Endothelial cell of umbilical vein (primary cell): ENCODE results near the gene MSH4. TPM values are rescaled to one million over a fixed set of nuclear protein-coding genes. Genes with fewer than 3 reads are reported as not detected.

Experiments used
- BruUV-seq: library from RNA; stranded (reverse); fragments of 400-500 nt; replicated peaks from 2 replicates; lab custom pipeline; 2021; lab: Mats Ljungman, UMichigan
- CTCF ChIA-PET: fragments of 300-600, 350-600 bp; sonication (Branson Sonifier 250); formaldehyde crosslinking; loops from one replicate; lab custom pipeline; 2021; ENCODE audit warnings: antibody characterized with exemption, inconsistent platforms; lab: Charles Lee
- POLR2A ChIA-PET: fragments of 300-600, 350-600 bp; sonication (Branson Sonifier 250); formaldehyde crosslinking; loops from one replicate; lab custom pipeline; 2021; ENCODE audit warnings: antibody characterized with exemption, inconsistent platforms; lab: Charles Lee
- DNase-seq: peaks from one replicate; pipeline ENCODE4 v3.0.0-alpha.2; 2011; ENCODE audit warnings: low read depth, low spot score
- FAIRE-seq: peaks from 2 replicates; lab custom pipeline; 2011; peaks lifted over from hg19 to GRCh38; lab: Jason Lieb, UNC
- H2AFZ ChIP-seq: 2 replicates; pipeline ENCODE4 v1.6.0; 2012; ENCODE audit warnings: low read depth, low read length, control low read depth, inconsistent platforms
- H3K27ac ChIP-seq: 2 replicates; pipeline ENCODE4 v1.5.1; 2011; ENCODE audit warnings: low read depth, mild to moderate bottlenecking, control low read depth, low read length, moderate library complexity; ENCODE audit not compliant: insufficient read depth
- H3K27me3 ChIP-seq, 2 experiments: 2 replicates each; pipeline versions ENCODE4 v1.6.0 to v1.6.1; 2011; ENCODE audit warnings: low read length in 2 of 2, mixed read lengths in 1 of 2; ENCODE audit not compliant: control insufficient read depth in 2 of 2, insufficient read depth in 2 of 2
- H3K36me3 ChIP-seq, 2 experiments: 2 replicates in 1 of 2; 3 replicates in 1 of 2; pipeline ENCODE4 v1.5.1; 2011; ENCODE audit warnings: low read length in 2 of 2, mild to moderate bottlenecking in 1 of 2, moderate library complexity in 1 of 2; ENCODE audit not compliant: control insufficient read depth in 2 of 2, insufficient read depth in 2 of 2; ENCODE audit errors: extremely low read depth in 1 of 2
- H3K4me1 ChIP-seq: 3 replicates; pipeline ENCODE4 v1.5.1; 2011; ENCODE audit warnings: mild to moderate bottlenecking, low read length; ENCODE audit not compliant: control insufficient read depth, insufficient read depth; ENCODE audit errors: extremely low read depth
- H3K4me2 ChIP-seq: 2 replicates; pipeline ENCODE4 v1.6.1; 2011; ENCODE audit warnings: low read length, control low read depth, mixed read lengths; ENCODE audit not compliant: insufficient read depth
- H3K4me3 ChIP-seq, 3 experiments: fragments of 200-600 bp in 1 of 3; sonication (generic), shearing (Covaris generic) in 1 of 3; replicated peaks in 1 of 3; 2 replicates each; pipeline ENCODE4 v1.5.1; 2011 to 2016; ENCODE audit warnings: control low read depth in 3 of 3, low read length in 3 of 3, mild to moderate bottlenecking in 2 of 3, inconsistent platforms in 1 of 3, low read depth in 1 of 3, moderate library complexity in 1 of 3; ENCODE audit not compliant: insufficient read depth in 1 of 3
- H3K79me2 ChIP-seq: 2 replicates; pipeline ENCODE4 v1.6.0; 2012; ENCODE audit warnings: low read length, inconsistent platforms; ENCODE audit not compliant: control insufficient read depth, insufficient read depth
- H3K9ac ChIP-seq: replicated peaks from 2 replicates; pipeline ENCODE3; 2011; ENCODE audit warnings: low read length, control low read depth; ENCODE audit not compliant: insufficient read depth; ENCODE audit errors: extremely low read depth
- H3K9me1 ChIP-seq: replicated peaks from 3 replicates; pipeline ENCODE4 v1.6.0; 2011; ENCODE audit warnings: mild to moderate bottlenecking, low read length; ENCODE audit not compliant: control insufficient read depth, insufficient read depth; ENCODE audit errors: extremely low read depth
- H3K9me3 ChIP-seq: replicated peaks from 2 replicates; pipeline ENCODE4 v1.5.1; 2012; ENCODE audit warnings: low read length, inconsistent platforms; ENCODE audit not compliant: control insufficient read depth, insufficient read depth
- H4K20me1 ChIP-seq: replicated peaks from 2 replicates; pipeline ENCODE3; 2011; ENCODE audit warnings: mild to moderate bottlenecking, low read length; ENCODE audit not compliant: control insufficient read depth, insufficient read depth; ENCODE audit errors: extremely low read depth
- EZH2 ChIP-seq: IDR thresholded peaks from 2 replicates; pipeline ENCODE4 v1.6.1; 2012; ENCODE audit warnings: borderline replicate concordance, low read depth, mild to moderate bottlenecking, moderate library complexity, low read length, inconsistent platforms; ENCODE audit not compliant: severe bottlenecking
- FOS ChIP-seq: IDR thresholded peaks from 2 replicates; pipeline ENCODE4 v1.6.1; 2011; ENCODE audit warnings: mild to moderate bottlenecking, low read length, moderate library complexity, borderline replicate concordance; ENCODE audit not compliant: insufficient read depth
- GATA2 ChIP-seq: IDR thresholded peaks from 2 replicates; pipeline ENCODE4 v1.7.0; 2011; ENCODE audit warnings: low read depth, mild to moderate bottlenecking, moderate library complexity, mixed read lengths, low read length; ENCODE audit not compliant: insufficient read length, insufficient read depth
- JUN ChIP-seq: IDR thresholded peaks from 2 replicates; pipeline ENCODE4 v1.6.1; 2011; ENCODE audit warnings: borderline replicate concordance, low read depth; ENCODE audit not compliant: insufficient read length, insufficient read depth
- MYC ChIP-seq: IDR thresholded peaks from one replicate; pipeline ENCODE4 v1.6.1; 2011; ENCODE audit warnings: mild to moderate bottlenecking, low read depth, low read length
- POLR2A ChIP-seq: IDR thresholded peaks from 2 replicates; pipeline ENCODE4 v1.6.1; 2012; ENCODE audit warnings: low read depth, mild to moderate bottlenecking, control low read depth, low read length
- POLR2AphosphoS5 ChIP-seq: IDR thresholded peaks from 2 replicates; pipeline ENCODE4 v1.6.1; 2012; ENCODE audit warnings: low read depth, mild to moderate bottlenecking, control low read depth, low read length, moderate library complexity; ENCODE audit not compliant: insufficient read depth
- dilution Hi-C: fragments of 300-500 bp; cut with MboI; formaldehyde crosslinking; loops from one replicate; pipeline ENCODE4 v1.15.0; 2019; ENCODE audit warnings: low sequenced_read_pairs; ENCODE audit not compliant: extremely low pct_ligation_motif_present
- intact Hi-C: fragments of 100-400 bp; cut with micrococcal nuclease; formaldehyde crosslinking; loops from one replicate; pipeline ENCODE4 v1.10.0; 2022
- polyA plus RNA-seq, 4 experiments: library from polyadenylated mRNA; depleted of rRNA in 3 of 4; stranded (reverse) in 3 of 4; unstranded in 1 of 4; fragments of >200 nt; gene quantifications; 2 replicates each; pipeline versions ENCODE4 v1.2.1 to v1.2.3, GENCODE V29; 2011 to 2012; ENCODE audit warnings: missing spikeins in 1 of 4
- total RNA-seq: library from RNA; stranded (reverse); gene quantifications from 2 replicates; pipeline ENCODE4 v1.2.3, GENCODE V29; 2021
- TF ChIP-seq, protein P1 (sequence below), 2 donors: IDR thresholded peaks; 1 replicate in 1 of 2; 2 replicates in 1 of 2; pipeline ENCODE4 v1.5.1; 2011; ENCODE audit warnings: low read length in 2 of 2, mild to moderate bottlenecking in 2 of 2, moderate library complexity in 2 of 2, control low read depth in 1 of 2, inconsistent platforms in 1 of 2, low read depth in 1 of 2; ENCODE audit not compliant: insufficient read depth in 1 of 2; ENCODE audit errors: extremely low read depth in 1 of 2
- TF ChIP-seq, protein P2 (sequence below): IDR thresholded peaks from 2 replicates; pipeline ENCODE4 v1.6.1; 2011; ENCODE audit not compliant: insufficient read depth, insufficient read length

The MSH4 gene
- total and polyA plus RNA-seq, 2 donors (not counting 3 experiments of a cell fraction or from before 2014, with no cell fraction given), result 0.01 to 0.29 TPM

- Histone ChIP-seq H2AFZ (no peak overlapping the region), H3K27me3 (no peaks in the 10 kb centered on the region), H3K36me3 (no peaks in the 10 kb centered on the region), H3K9me1 (no peaks in the 10 kb centered on the region), H3K4me3 (no peak overlapping the region), H3K27ac (no peak overlapping the region), H3K4me1 (no peaks in the 10 kb centered on the region), H3K79me2 (no peaks in the 10 kb centered on the region), H3K9ac (no peak overlapping the region), H3K9me3 (no peaks in the 10 kb centered on the region), H4K20me1 (no peaks in the 10 kb centered on the region), H3K4me2 (no peak overlapping the region)
- DNase-seq (no peak), FAIRE-seq (no peak)
- BruUV-seq, result no TSS peak
- dilution Hi-C loops, result no loop called here
- intact Hi-C loops, result no loop called here
- TF ChIP-seq JUN (no peak), EZH2 (no peak), MYC (no peak), GATA2 (no peak), POLR2AphosphoS5 (no peak), POLR2A (no peak), FOS (no peak)
- TF ChIP-seq, protein P1, sequence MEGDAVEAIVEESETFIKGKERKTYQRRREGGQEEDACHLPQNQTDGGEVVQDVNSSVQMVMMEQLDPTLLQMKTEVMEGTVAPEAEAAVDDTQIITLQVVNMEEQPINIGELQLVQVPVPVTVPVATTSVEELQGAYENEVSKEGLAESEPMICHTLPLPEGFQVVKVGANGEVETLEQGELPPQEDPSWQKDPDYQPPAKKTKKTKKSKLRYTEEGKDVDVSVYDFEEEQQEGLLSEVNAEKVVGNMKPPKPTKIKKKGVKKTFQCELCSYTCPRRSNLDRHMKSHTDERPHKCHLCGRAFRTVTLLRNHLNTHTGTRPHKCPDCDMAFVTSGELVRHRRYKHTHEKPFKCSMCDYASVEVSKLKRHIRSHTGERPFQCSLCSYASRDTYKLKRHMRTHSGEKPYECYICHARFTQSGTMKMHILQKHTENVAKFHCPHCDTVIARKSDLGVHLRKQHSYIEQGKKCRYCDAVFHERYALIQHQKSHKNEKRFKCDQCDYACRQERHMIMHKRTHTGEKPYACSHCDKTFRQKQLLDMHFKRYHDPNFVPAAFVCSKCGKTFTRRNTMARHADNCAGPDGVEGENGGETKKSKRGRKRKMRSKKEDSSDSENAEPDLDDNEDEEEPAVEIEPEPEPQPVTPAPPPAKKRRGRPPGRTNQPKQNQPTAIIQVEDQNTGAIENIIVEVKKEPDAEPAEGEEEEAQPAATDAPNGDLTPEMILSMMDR (IDR thresholded peaks at IDR 0.05; ENCODE audit: extremely low read depth in 1 of 2, insufficient read depth in 1 of 2, low read depth in 1 of 2, low read length in 2 of 2), result no peak
- TF ChIP-seq, protein P2, sequence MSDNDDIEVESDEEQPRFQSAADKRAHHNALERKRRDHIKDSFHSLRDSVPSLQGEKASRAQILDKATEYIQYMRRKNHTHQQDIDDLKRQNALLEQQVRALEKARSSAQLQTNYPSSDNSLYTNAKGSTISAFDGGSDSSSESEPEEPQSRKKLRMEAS, result no peak
- ChIA-PET POLR2A (no interaction called here), CTCF (no interaction called here)
Observed at GRCh38 chr1:75838079-75838478, 41.4 kb downstream of the MSH4 start.
